GM12874 (cell line): ENCODE data around the gene APOBEC3H.

Experiments
- CTCF ChIP-seq: IDR thresholded peaks from 2 replicates; pipeline ENCODE4 v1.5.1; 2011; ENCODE audit warnings: low read depth, mild to moderate bottlenecking, control low read depth, low read length, moderate library complexity; ENCODE audit not compliant: insufficient read depth

The APOBEC3H gene

GRCh38 chr22:39094717-39095389 is 2.2 kb upstream of the APOBEC3H start:
- TF ChIP-seq CTCF: no peak

- TF ChIP-seq CTCF: no peak
These were observed 1.1 kb upstream of the APOBEC3H start for GRCh38 chr22:39095971-39096370.

GRCh38 chr22:39098026-39098425 is 982 bp downstream of the APOBEC3H start:
- no peak for TF ChIP-seq CTCF

- no peak for TF ChIP-seq CTCF
These were observed 1.5 kb downstream of the APOBEC3H start for GRCh38 chr22:39098576-39098975.

GRCh38 chr22:39101226-39101625 is 4.2 kb downstream of the APOBEC3H start:
- TF ChIP-seq CTCF: no peak

GRCh38 chr22:39103431-39103830 is 6.4 kb downstream of the APOBEC3H start:
- TF ChIP-seq CTCF: no peak

- TF ChIP-seq CTCF: no peak
These were observed 9.3 kb downstream of the APOBEC3H start for GRCh38 chr22:39106326-39106725.
